GM18858 (cell line): Measurements from ENCODE around the gene IFT52.

Experiments
- ATAC-seq: cut with Tn5 transposase; IDR thresholded peaks from one replicate; pipeline ENCODE4 v1.9.1; 2021; ENCODE audit not compliant: unreplicated experiment

Gene IFT52

DNA sequence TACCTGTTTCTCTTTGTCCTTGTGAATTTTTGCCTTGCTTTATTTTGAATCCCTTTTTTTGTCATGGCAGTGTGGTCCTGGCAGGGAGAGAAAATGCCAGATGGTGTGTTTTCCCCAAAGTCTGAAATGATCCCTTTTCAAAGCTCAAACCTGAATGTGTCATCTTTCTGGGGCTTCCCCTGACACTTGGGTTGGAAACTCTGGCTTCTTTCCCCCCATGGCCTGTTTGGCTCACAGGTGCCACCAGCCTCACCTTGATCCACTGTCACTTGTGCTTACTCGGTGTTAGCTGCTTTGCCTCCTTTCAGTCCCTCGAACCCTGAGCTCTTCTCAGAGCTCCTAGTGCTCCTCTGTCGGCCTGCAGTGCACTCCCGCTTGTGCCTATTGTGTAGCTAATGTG is 98.4 kb downstream of the IFT52 start:
- no peak for ATAC-seq

- ATAC-seq, result no peak
Measured at GRCh38 chr20:43690943-43691598, 100.3 kb downstream of the IFT52 start.

- no peak for ATAC-seq
Measured at GRCh38 chr20:43691928-43692524, 101.3 kb downstream of the IFT52 start.

- ATAC-seq, result no peak
Measured at GRCh38 chr20:43694763-43695162, 104.0 kb downstream of the IFT52 start.

DNA sequence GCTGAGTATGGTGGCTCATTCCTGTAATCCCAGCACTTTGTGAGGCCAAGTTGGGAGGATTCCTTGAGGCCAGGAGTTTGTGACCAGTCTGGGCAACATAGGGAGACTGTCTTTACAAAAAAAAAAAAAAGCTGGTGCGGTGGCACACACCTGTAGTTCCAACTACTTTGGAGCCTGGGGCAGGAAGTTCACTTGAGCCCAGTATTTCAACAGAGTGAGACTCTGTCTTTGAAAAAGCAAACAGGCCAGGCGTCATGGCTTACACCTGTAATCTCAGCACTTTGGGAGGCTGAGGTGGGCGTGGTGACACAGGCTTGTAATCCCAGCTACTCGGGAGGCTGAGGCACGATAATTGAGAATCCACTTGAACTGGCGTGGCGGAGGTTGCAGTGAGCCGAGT is 104.8 kb downstream of the IFT52 start:
- ATAC-seq, result no peak
